Activated CD8-positive, alpha-beta memory T cell treated with anti-CD3 and anti-CD28 coated beads for 1 hour (primary cell): ENCODE results near the gene HDAC11.

ENCODE experiments used
- DNase-seq, 2 donors: peaks; one replicate each; pipeline ENCODE4 v3.0.0-alpha.2; 2020; ENCODE audit warnings: low read depth in 1 of 2; ENCODE audit errors: extremely low read depth in 1 of 2

HDAC11 gene

DNA sequence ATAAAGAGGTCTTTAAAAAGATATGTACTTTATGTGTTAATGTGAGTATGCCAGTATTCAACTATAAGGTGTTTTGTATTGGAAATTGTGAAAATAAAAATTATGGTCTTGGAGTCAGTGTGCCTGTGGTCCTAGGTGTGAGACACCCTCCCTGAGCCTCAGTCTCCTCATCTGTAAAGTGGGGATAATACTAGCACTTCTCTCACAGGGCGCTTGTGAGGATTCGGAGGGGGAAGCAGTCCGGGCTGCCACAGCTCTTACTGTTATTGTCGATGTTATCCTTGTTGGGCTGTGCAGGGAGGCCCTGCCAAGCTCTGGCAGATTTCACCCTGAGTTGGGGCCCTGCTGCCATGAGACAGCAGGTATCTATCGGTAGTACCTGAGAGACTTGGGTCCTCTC, 42.1 kb downstream of the HDAC11 start:
- no peak for DNase-seq

DNA sequence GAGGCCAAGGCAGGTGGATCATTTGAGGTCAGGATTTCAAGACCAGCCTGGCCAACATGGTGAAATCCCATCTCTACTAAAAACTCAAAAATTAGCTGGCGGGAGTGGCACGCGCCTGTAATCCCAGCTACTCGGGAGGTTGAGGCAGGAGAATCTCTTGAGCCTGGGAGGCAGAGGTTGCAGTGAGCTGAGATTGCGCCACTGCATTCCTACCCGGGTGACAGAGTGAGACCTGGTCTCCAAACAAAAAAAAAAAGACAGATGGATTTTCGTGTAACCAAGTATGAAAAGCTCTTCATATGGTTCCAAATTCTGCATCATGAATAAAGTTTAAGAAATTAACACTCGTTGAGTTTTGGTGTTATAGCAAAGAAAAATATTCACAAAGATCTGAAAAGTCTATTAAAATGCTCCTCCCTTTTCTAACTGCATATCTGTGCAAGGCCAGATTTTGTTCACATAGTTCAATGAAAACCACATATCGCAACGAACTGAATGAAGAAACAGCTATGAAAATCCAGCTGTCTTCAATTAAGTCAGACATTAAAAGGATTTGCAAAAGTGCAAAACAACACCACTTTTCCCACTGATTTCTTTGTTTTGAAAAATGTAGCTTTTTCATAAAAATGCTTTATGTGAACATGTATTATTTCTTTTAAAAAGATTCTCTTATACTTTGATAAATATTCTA, 45.0 kb downstream of the HDAC11 start:
- DNase-seq, result no peak

DNA sequence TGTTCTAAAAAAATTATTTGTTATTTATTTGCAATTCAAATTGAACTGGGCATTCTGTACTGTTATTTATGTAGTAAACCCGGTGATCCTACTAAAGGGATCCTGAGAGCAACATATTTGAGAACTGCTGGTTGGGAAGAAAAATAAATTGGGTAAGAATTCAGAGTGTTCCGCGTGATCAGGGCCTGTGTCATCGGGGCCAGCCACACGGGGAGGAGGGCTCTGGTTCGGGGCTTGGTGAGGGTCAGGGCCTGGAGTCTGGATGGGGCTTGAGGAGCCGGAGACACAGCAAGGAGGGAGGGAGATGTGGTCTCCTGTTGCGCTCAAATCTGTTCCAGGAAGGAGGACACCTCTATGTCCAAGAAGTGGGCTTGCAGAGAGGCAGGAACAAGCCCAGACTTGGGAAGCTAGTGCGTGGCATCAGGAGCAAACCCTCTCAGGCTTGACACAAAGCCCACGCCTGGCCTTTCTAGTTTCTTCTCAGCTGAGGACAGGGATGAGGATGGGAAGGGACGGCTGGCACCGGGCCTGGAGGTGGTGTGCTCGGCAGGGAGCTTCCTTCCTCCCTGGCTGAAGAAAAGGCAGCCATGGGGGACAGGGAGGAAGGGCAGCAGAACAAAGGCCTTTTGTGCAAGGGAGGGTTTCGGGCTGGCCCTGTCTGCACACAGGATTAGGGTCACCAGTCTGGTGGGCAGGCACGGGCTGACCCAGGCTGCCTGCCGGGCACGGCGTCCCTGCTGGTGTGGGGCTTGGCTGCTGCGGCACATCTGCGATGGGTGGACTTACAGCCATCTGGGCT, 45.9 kb downstream of the HDAC11 start:
- no peak for DNase-seq

DNA sequence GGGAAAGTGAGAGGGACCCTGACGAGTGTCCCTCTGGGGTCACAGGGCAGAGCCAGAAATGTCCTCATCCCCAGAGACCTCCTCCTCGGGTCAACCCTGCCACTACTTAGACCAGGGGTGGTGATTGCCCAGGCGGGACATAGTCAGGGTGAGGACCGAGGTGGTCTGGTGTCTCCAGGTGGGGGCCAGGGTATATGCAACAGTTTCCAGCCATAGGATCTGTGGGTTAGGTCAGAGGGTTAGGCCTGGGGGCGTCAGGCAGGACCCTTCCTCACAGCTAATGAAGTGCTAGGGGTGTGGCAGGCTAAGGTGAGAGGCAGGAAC, 46.5 kb downstream of the HDAC11 start:
- no peak for DNase-seq

DNA sequence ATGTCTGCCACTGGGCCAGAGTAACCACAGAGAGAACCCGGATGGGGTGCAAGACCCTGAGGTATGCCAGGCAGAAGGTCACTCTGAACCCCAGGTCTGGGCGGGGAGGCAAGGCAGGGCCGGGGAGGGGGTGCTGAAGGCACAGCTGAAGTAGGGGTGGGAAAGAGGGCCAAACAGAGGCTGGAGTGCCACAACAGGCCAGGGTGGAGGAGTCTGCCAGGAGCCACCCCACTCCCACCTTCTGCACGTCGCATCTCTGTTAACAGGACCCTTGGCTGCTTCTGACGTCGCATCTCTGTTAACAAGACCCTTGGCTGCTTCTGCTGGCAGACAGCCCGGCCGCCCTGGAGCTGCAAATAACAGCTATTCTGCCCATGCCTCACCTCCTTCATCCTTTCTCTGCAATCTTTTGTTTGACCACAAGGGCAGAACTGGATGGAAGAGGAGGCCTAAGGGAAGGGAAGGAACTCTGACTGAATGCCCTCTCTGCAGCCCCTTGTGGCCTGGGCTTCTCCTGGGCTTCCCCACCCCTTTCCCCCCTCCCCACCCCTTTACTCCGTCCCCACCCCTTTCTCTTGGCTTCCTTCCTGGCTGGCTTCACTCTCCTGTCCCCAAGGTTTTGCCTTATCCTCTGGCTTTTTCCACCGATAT, 48.2 kb downstream of the HDAC11 start:
- DNase-seq, result no peak

DNA sequence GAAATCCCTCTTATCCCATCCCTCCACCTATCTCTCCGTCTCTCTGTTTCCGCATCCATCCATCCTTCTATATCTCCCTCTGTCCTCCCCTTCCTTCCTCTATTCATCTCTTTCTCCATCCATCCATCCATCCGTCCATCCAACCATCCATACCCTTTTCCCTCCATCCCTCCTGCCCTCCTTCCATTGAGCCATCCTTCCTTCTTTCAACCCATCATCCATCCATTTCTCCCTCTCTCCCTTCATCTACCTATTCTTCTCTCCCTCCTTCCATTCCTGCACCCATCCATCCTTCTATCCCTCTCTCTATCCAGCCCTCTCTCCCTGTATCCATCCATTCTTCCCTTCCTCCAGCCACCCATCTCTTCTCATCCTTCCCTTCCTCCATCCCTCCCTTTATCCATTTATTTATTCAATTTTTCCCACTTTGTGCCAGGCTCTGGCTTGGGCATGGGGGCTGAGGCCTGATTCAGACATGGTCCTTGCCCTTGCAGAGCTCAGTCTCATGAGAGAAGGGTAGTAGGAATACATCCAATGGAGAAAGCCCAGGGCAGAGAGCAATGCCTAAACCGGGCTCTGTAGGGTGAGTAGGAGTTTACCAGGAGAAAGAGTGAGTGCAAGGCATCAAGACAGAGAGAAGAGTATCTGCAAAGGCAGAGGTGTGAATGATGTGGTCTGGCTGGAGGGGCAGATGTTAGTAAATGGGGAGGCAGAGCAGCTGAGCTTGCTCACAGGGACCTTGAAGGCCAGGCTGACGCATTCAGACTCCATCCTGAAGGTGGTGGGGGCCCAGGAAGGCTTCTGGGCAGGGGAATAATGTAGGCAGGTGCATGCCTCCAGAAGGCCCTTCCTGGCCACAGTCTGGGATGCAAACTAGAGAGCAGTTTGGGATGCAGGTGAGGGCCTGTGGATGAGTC, 49.3 kb downstream of the HDAC11 start:
- DNase-seq, result no peak

DNA sequence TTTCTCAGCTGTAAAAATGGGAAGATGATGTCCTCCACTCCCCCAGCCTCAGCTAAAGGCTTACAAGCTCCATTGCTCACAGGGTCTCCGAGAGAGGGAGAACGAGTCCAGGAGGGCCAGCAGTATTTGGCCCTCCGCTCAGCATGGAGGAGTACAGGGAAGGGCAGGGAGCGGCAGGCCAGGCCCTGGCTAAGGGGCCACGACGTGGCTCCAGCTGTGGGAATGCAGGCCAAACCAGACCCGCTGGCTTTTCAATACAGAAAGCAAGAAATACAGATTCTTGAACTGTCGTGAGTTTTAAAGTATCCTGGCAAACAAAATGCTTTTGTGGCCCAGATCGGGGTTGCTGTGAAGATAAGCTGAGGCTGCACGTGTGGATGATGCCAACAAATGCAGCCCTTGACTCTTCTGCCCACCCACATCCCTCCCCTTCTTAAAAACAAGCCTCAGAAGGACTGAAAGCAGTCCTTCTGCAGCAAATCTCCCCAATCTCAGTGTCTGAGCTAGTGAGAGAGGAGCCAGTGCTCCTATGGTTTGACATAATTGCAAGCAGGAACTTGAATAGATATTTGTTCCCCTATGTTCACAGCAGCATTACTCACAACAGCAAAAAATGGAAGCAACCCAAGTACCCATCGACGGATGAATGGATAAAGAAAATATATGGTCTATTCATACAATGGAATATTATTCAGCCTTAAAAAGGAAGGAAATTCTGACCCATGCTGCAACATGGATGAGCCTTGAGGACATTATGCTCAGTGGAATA, 50.3 kb downstream of the HDAC11 start:
- DNase-seq, result no peak

DNA sequence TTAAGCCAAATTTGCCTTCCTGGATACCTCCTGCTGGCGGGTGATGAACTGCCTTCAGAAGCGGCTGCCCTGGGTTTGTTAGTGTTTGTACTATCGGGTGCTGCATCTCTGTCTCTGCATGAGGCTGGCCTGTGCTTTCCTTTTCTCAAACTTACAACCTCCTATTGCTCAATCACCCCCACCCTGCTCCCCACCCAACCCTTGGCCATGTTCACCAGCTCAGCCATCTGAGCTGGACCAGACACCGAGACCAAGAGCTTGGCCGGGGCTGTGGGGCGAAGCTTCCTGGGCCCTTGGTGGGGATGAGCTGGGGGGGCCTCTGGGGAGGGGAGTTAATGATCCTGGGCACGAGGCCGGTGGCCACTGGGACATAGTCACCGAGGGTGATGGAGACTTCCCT, 52.0 kb downstream of the HDAC11 start:
- no peak for DNase-seq

DNA sequence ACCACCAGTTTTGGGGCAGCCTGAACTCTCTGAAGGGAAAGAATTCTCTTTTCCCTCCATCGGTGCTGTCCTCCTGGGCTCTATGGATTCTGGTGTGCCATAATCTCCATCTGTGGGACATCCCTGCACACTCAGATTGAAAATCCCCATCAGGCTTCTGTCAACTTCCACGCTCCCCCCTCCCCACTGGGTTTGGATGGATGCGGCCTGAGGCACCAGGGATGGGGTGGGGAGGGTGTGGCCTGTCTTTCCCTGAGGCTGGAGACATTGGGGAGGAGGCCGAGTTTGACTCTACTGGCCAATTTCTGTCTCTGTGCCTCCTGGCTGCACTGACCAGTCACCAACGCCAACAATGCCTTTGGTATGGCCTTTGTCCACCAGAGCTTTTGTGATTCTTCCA, 52.5 kb downstream of the HDAC11 start:
- no peak for DNase-seq

DNA sequence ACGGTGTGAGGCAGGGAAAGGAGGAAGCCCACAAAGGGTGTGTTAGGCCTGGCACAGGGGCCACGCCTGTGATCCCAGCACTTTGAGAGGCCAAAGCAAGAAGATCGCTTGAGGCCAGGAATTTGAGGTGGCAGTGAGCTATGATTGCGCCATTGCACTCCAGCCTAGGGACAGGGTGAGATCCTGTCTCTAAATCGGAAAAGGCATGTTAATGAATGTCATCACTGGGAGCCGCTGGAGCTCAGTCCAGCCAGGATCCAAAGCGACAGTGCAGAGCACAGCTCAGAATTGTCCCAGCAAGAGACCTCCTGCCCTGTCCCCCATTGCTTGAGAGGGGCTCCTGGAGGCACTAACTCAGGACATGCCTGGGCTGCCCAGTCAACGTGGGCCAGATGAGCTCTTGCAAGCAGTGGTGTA, 53.8 kb downstream of the HDAC11 start:
- no peak for DNase-seq

DNA sequence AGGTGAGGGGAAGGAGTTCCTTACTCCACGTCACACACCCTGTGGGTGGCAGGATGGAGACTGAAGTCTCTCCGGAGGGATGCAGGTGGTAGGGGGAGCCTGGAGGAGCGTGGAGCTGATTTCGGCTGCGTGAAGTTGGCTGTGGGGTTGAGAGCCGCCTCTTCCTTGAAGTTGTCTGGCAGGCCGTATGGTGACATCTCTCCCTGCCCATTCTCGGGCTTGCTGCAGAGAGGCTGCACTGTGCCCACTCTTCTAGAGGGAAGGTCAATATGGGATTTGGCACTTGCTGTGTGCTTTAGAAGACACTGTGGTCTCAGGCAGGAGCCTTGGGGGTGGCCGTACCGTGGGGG, 55.4 kb downstream of the HDAC11 start:
- no peak for DNase-seq

DNA sequence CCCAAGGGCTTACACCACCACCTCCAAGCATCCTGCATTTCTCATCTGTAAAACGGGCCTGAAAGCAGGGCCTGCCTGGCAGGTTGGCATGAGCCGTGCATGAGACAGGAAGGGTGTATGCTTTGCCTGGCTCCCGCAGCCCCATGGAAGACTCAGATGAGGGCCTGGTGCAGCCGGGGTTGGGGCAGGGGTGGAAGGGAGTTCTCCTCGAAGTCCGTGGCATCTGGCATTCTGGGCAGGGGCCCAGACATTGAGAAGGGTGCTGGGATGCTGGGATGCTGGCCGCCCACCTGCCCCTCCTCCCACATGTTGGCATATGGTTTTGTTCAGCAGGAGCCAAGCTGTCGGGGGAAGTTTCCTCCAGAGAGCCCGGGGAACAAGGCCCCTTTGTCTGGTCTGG, 55.8 kb downstream of the HDAC11 start:
- no peak for DNase-seq

DNA sequence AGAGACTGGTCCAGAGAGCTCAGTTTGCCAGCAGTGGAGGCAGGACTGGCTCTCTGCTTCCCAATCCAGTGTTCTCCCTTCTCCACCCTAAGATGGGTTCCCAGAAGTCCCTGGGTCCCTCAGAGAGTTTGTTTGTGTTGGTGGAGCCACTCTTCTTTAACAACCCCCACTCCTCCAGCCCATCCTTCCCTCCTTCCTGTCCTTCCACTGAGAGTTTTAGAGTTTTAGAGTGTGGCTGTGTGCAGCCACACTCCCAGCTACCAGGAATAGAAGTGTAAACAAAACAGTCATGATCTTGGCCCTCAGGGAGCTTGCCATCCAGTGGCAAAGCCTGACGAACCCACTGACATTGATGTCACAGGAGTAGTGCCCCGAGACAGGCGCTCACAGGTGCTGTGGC, 56.3 kb downstream of the HDAC11 start:
- DNase-seq, result no peak

DNA sequence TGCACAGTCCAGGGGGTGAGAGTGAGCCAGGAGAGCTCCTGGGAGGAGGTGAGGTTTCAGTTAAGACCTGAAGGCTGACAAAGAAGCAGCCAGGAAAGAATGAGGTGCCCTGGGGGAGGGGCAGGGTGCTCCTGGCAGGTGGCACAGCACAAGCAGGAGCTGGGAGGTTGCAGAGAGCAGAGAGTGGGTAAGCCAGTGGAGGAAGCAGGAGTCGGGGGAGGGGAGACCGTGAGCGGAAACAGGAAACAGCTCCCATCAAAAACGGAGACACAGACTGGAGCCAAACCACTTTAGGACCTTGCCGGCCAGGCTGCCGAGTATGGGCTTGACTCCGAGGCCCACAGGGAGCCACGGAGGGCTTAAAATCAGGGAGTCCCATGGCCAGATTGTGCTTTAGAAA, 56.7 kb downstream of the HDAC11 start:
- no peak for DNase-seq

DNA sequence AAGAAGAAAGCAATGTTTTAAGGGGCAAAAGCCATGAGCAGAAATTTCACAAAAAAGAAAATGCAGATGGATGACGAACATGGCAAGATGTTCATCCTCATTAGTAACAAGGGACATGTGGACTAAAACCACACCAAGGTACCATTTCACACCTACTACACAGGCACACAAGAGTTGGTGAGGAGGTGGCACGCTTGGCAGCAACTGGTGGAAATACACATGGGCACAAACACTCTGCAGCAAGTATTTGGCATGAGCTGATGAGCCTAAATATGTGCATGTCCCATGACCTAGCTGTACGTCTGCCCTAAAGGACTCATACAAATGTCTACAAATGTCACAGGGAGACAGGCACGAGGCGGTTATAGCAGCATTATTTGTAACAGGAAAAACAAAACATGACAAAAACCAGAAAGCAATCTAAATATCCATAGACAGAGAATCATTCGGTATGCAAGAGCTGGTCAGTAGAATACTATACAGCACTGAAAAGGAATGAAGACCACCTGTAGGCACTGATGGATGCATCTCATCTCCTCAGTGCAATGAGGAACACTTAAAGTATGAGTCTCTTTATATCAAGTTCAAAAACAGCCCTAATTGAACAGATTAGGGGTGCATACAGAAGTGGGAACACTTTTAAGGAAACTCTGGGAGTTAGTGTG, 57.3 kb downstream of the HDAC11 start:
- DNase-seq, result no peak

DNA sequence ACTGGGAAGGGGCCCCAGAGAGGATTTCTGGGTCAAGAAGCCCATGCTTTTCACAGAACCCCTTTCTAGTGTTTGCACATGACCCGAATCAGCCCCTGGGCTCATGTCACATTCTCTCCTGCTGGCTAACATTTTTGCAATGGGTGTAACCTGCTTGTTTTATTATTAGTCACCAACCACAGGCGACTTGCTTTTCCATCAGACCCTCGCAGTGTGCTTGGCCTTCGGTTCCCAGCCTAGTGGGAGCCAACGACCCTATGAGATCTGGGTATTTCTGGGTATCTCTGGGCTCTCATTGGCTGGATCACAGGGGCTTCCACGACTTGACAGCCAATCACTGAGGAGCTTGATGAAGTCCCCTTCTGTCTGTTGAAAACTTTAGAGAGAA, 57.8 kb downstream of the HDAC11 start:
- no peak for DNase-seq

DNA sequence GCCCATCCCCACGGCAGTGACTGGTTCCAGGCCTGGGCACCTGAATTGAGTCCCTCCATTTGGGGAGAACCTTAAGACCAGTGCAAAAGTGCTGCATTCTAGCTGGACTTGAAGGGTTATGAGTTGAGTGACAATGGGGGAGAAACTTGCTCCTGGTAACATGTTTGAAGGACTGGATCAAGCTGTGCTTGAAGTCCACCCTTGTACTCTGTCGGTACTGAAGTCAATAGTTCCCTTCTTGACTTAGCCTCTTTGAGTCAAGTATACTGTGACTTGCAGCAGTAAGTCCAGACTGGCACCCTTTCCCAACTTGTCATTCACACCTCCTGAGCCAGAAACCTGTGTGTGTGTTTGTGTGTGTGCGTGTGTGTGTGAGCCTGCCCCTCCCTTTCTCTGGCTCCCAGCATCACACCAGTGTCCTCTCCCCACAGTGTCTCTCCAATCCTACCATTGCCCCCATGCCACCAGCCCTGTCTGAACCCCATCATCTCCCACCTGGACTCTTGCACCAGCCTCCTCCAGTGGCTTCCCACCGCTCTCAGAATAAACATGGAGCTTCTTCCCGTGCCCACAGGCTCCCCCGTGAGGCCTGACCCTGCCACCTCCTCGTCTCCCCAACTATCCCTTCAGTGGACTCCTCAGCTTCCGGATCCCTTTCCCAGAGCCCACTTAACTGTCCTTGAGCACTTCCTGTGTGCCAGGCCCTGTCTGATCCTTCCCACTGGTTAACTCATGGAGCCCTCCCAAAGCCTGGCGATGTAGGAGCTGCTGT, 58.6 kb downstream of the HDAC11 start:
- DNase-seq, result no peak

DNA sequence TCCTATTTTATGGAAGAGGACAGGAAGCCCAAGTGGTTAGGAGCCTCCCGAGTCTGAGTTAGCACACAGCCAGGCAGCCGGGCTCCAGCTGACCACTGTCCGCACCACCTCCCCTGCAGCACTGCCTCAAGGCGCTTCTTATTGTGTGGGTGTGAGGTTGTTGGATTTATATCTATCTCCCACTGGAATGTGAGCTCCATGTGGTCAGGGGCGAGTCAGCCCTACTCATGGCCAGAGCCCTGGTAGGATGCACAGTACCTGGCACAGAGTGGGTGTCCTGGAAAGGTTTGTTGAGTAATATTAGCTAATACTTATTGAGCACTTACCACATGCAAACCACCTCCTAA, 59.2 kb downstream of the HDAC11 start:
- no peak for DNase-seq

DNA sequence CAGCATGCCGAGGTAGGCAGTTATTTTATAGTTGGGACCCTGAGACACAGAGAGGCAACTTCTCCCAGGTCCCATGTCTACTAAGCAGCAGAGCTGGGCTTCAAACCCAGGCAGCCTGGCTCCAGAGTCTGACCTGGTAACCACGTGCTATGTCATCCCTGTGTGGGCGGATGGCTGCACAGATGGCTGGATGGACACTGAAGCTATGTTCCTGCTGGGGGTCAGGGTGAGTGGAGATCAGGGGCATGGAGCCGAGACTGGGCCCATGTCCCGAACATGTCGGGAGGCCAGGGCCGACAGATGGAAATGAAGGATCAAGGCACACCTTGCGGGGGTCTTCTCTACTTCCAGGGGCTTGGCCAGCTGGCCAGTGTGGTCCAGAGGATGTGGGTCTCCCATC, 59.6 kb downstream of the HDAC11 start:
- no peak for DNase-seq
